GM12892 (cell line): Measurements from ENCODE around the gene OPTN.

Experiments
- POLR2A ChIP-seq: IDR thresholded peaks from 2 replicates; pipeline ENCODE4 v1.6.1; 2011; ENCODE audit warnings: low read depth, low read length, control low read depth
- POLR2AphosphoS5 ChIP-seq: IDR thresholded peaks from 2 replicates; pipeline ENCODE4 v1.6.1; 2011; ENCODE audit warnings: low read depth, low read length, control low read depth
- TAF1 ChIP-seq: IDR thresholded peaks from 2 replicates; pipeline ENCODE4 v1.6.1; 2011; ENCODE audit warnings: low read depth, mild to moderate bottlenecking, control low read depth, low read length, borderline replicate concordance

GRCh38 chr10:13103554-13103953 is 3.6 kb downstream of the OPTN start:
- TF ChIP-seq POLR2AphosphoS5 (no peak), POLR2A (no peak), TAF1 (no peak)
